GM21723 (cell line): ENCODE data around the gene MAP7D1.
"Not testable (repeated sequence)": the region's sequence is repeated elsewhere in the genome, so short reads cannot be mapped to it uniquely, and the experiment has no call there.

Experiments
- ATAC-seq: cut with Tn5 transposase; IDR thresholded peaks from one replicate; pipeline ENCODE4 v1.9.1; 2021; ENCODE audit warnings: mild to moderate bottlenecking, moderate library complexity; ENCODE audit not compliant: unreplicated experiment

MAP7D1 gene

GRCh38 chr1:36199934-36200741 lies 44.2 kb downstream of the MAP7D1 start:
- ATAC-seq: no peak

DNA sequence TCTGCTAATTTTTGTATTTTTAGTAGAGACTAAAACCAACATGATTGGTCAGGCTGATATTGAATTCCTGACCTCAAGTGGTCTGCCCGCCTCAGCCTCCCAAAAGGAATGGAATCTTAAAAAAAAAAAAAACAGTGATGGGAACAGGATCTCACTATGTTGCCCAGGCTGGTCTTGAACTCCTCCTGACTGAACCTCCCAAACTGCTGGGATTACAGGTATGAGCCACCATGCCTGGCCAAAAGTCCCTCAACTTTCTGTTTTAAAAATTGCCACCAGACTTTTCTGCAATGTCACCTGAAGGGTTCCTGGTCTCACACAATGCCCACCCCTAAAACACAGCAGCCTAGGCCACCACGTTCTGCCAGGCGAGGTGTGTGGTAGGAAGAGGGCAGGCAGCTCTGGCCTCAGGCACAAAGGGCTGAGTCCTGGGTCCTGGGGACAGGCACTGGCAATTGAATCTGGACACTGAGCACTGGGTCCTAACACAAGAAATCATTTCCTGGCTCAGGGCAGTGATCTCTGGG lies 47.1 kb downstream of the MAP7D1 start:
- no peak for ATAC-seq

- no peak for ATAC-seq
These were observed 47.8 kb downstream of the MAP7D1 start for GRCh38 chr1:36203554-36204346.

DNA sequence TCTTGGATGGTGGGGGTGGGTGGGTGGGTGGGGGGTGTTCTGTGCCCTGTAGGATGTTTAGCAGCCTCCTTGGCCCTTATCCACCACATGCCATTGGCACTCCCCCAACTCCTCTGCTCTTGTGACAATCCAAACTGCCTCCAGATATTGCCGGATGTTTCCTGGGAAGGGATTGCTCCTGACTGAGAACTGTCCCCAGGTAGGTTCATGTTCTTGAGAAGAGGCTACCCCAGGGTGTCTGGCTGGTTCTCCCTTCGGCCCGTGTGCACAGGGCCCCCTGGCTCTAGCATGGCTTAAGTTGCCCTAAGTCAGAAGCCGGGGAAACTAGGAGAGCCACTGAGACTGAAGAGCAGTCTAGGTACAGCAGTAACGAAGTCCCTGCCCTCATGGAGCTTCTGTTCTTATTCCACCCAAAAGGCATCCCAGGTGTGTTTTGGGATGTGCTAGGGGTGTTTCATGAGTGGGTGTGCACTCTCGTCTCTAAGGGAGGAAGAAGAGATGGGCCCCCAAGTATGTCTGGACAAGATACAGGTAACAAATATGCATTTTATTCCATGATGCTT lies 48.5 kb downstream of the MAP7D1 start:
- ATAC-seq: no peak

DNA sequence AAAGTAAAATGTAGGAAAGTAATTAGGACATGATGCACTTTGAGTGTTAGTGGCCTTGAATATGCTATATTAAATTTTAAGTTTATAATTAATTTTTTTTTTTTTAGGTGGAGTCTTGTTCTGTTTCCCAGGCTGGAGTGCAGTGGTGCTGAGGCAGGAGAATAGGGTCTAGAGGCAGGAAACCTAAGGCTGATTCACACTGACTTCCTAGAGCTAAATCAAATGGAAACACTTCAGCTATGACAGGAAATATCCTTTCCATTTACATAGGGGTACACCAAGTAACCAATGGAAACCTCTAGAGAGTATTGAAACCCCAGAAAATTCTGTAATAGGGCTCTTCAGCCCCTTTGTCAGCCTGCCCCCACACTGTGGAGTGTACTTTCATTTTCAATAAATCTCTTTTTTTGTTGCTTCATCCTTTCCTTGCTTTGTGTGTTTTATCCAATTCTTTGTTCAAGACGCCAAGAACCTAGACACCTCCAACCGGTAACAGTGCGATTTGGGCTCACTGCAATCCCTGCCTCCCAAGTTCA lies 50.4 kb downstream of the MAP7D1 start:
- ATAC-seq: no peak

- ATAC-seq: no peak
These were observed 51.4 kb downstream of the MAP7D1 start for GRCh38 chr1:36207339-36207738.

DNA sequence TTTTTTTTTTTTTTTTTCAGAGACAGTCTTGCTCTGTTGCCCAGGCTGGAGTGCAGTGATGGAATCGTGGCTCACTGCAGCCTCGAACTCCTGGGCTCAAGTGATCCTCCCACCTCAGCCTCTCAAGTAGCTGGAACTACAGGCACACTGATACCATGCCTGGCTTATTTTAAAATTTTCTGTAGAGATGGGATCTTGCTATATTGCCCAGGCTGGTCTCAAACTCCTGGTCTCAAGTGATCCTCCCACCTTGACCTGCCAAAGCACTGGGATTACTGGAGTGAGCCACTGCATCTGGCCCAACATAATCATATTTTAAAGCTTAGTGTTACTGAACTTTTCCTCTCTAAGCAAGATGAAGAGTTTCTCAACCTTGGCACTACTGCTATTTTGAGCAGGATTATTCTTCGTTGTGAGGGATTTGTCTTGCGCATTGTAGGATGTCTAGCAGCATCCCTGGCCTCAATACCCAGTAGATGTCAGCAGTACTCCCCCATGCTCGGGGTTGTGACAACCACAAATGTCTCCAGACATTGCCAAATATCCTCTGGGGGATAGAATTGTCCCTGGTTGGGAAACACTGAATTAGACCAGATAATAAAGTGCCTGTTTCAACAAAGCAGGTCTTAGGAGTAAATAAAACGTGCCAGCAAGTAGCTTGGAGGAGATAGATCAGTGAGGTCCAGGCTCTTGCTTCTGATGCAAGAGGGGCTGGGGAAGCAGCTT lies 53.2 kb downstream of the MAP7D1 start:
- no peak for ATAC-seq

DNA sequence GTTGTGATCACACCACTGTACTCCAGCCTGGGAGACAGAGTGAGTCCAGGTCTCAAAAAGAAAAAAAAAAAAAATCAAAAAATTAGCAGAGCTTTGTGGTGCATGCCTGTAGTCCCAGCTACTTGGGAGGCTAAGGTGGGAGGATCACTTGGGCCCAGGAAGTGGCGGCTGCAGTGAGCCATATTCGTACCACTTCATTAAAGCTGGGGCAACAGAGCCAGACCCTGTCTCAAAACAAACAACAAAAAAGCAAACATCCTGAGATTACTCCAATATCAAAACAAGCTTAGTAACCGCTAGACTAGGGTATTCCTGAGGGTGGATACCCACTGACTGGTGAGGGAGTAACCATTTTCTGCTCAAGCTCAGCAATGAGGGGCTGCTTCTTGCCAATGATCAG lies 55.3 kb downstream of the MAP7D1 start:
- ATAC-seq: no peak

- no peak for ATAC-seq
These were observed 55.9 kb downstream of the MAP7D1 start for GRCh38 chr1:36211841-36212240.

GRCh38 chr1:36212782-36213181 lies 56.8 kb downstream of the MAP7D1 start:
- ATAC-seq: no peak

- ATAC-seq: no peak
These were observed 61.7 kb downstream of the MAP7D1 start for GRCh38 chr1:36217670-36218069.

DNA sequence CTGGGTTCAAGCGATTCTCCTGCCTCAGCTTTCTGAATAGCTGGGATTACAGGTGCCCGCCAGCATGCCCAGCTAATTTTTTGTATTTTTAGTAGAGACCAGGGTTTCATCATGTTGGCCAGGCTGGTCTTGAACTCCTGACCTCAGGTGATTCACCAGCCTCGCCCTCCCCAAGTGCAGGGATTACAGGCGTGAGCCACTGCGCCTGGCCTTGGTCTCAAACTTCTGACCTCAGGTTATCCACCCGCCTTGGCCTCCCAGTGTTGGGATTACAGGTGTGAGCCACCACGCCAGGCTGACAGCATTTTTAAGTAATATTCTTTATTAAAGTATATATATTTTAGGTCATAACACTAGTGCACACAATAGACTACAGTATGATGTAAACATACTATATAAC lies 65.9 kb downstream of the MAP7D1 start:
- ATAC-seq: not testable (repeated sequence)

- no peak for ATAC-seq
These were observed 66.8 kb downstream of the MAP7D1 start for GRCh38 chr1:36222481-36223380.

- peak; percentile 32 for ATAC-seq
These were observed 67.5 kb downstream of the MAP7D1 start for GRCh38 chr1:36223381-36223995.

DNA sequence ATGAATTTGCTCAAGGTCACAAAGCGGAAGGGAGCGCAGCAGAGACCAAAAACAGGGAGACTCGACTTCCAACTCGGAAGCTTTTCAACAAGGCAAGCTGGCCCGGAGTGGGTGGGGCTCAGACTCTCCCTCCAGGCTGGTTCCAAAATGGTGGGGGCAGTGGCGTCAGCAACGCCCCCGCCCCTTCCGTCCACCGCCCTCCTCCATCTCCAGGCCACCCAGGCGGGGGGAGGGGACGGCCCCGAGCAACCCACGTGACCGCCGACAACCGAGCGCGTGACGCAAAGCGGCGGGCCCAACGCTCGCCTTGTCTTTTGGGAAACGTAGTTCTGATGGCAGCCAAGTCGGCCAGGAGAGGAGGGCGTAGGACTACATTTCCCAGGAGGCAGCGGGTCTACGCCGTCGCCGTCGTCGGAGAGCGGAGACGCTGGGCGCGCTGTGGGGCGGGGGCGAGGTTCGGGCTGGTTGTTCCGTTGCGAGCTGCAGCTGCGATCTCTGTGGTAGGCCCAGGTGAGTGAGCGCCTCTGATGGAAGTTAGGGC lies 68.1 kb downstream of the MAP7D1 start, which contains the start of gene THRAP3:
Gene THRAP3 (plus strand): TSS at position 448 of the 541 bp plus-strand sequence. CDS start 58,121 bp downstream, outside the sequence.
- peak; percentile 93 for ATAC-seq

DNA sequence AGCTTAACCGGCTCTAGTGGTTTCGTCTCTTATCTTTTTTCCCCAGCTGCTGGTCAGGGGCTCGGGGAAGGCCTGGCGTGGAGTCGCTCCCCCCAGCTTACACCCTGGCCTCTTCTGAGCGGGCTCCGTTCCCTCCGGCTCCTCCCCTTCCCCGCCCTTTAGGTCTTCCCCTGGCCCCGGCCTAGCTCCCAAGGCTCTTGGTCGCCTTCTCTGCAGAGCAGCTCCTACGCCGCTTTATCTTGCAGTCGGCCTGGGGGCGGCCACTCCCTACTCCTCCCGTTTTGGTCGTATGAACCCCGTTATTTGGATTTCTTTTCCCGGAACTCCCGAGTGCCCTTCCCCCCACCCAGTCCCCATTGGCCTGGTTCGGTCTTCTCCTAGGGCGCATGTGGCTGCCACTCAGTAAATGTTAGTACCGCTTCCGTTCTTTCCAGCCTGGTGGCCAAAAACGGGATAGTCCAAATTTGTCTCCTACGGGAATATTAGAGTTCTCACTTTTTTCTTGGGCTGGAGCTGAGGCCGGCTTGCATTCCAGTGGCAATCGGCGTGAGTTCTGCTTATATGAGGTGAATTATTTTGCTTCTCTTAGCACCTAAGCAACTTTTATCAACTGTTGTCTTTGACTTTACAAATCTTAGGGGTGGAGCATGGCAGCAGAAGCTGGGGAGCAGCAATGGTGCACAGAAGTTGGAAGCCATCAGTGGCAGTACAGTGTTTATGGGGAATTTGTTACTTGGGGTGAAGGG lies 68.8 kb downstream of the MAP7D1 start:
- peak; percentile 58 for ATAC-seq

- no peak for ATAC-seq
These were observed 69.4 kb downstream of the MAP7D1 start for GRCh38 chr1:36225283-36225899.

- ATAC-seq: not testable (repeated sequence)
These were observed 74.3 kb downstream of the MAP7D1 start for GRCh38 chr1:36230279-36230678.
